GM21576 (cell line): ENCODE results near the gene TSC22D4.
A peak's percentile ranks its signal among the peaks of the same experiment; 100 is the strongest.

Experiments used
- ATAC-seq: cut with Tn5 transposase; IDR thresholded peaks from one replicate; pipeline ENCODE4 v1.9.1; 2021; ENCODE audit warnings: mild to moderate bottlenecking, moderate library complexity; ENCODE audit not compliant: unreplicated experiment

Gene TSC22D4

GRCh38 chr7:100493476-100494264 lies 14.7 kb upstream of the TSC22D4 start:
- ATAC-seq = no peak

- ATAC-seq = no peak
Observed at GRCh38 chr7:100492738-100493475, 13.9 kb upstream of the TSC22D4 start.

- no peak for ATAC-seq
Observed at GRCh38 chr7:100491192-100491578, 12.2 kb upstream of the TSC22D4 start.

- ATAC-seq = no peak
Observed at GRCh38 chr7:100490483-100491191, 11.6 kb upstream of the TSC22D4 start.

GRCh38 chr7:100489824-100490223 lies 10.8 kb upstream of the TSC22D4 start:
- no peak for ATAC-seq

GRCh38 chr7:100489121-100489520 lies 10.1 kb upstream of the TSC22D4 start:
- ATAC-seq = no peak

GRCh38 chr7:100488333-100489095 lies 9.5 kb upstream of the TSC22D4 start:
- no peak for ATAC-seq

GRCh38 chr7:100486753-100487446 lies 7.9 kb upstream of the TSC22D4 start:
- ATAC-seq = no peak

- no peak for ATAC-seq
Observed at GRCh38 chr7:100486111-100486636, 7.2 kb upstream of the TSC22D4 start.

GRCh38 chr7:100485471-100485876 lies 6.5 kb upstream of the TSC22D4 start:
- ATAC-seq = no peak

GRCh38 chr7:100484673-100485045 lies 5.6 kb upstream of the TSC22D4 start:
- ATAC-seq = no peak

- no peak for ATAC-seq
Observed at GRCh38 chr7:100483722-100484672, 5.0 kb upstream of the TSC22D4 start, which contains the start of gene NYAP1. TSS of gene NYAP1 (plus strand) at chr7:100483927. CDS start at chr7:100485312, 1,385 bp downstream.

- ATAC-seq = peak; percentile 39
Observed at GRCh38 chr7:100483090-100483721, 4.2 kb upstream of the TSC22D4 start.

- ATAC-seq = no peak
Observed at GRCh38 chr7:100482728-100483089, 3.7 kb upstream of the TSC22D4 start.

- no peak for ATAC-seq
Observed at GRCh38 chr7:100481466-100481865, 2.5 kb upstream of the TSC22D4 start.

GRCh38 chr7:100477871-100478267 lies 1.1 kb downstream of the TSC22D4 start:
- no peak for ATAC-seq

- ATAC-seq = no peak
Observed at GRCh38 chr7:100476903-100477870, 1.8 kb downstream of the TSC22D4 start.
